BE2C (cell line): Measurements from ENCODE around the gene SLC35F5.
"Not testable (repeated sequence)": the region's sequence is repeated elsewhere in the genome, so short reads cannot be mapped to it uniquely, and the experiment has no call there.

Experiments
- DNase-seq: peaks from one replicate; pipeline ENCODE4 v3.0.0-alpha.2; 2020
- H3K27me3 ChIP-seq: fragments of 250-450 bp; sonication (Bioruptor Pico); 2 replicates; pipeline ENCODE4 v1.5.1; 2020; ENCODE audit warnings: mild to moderate bottlenecking
- H3K36me3 ChIP-seq: fragments of 250-450 bp; sonication (Bioruptor Pico); 2 replicates; pipeline ENCODE4 v1.5.1; 2020; ENCODE audit warnings: mild to moderate bottlenecking
- H3K4me1 ChIP-seq: fragments of 250-450 bp; sonication (Bioruptor Pico); 2 replicates; pipeline ENCODE4 v1.5.1; 2020
- H3K4me3 ChIP-seq: 2 replicates; pipeline ENCODE4 v1.5.1; 2011; ENCODE audit warnings: low read depth, low read length
- H3K9me3 ChIP-seq: fragments of 250-450 bp; sonication (Bioruptor Pico); 2 replicates; pipeline ENCODE4 v1.5.1; 2020
- TF ChIP-seq, protein P1 (sequence below): IDR thresholded peaks from 2 replicates; pipeline ENCODE4 v1.5.1; 2012; ENCODE audit warnings: mild to moderate bottlenecking, low read depth, low read length

The SLC35F5 gene

DNA sequence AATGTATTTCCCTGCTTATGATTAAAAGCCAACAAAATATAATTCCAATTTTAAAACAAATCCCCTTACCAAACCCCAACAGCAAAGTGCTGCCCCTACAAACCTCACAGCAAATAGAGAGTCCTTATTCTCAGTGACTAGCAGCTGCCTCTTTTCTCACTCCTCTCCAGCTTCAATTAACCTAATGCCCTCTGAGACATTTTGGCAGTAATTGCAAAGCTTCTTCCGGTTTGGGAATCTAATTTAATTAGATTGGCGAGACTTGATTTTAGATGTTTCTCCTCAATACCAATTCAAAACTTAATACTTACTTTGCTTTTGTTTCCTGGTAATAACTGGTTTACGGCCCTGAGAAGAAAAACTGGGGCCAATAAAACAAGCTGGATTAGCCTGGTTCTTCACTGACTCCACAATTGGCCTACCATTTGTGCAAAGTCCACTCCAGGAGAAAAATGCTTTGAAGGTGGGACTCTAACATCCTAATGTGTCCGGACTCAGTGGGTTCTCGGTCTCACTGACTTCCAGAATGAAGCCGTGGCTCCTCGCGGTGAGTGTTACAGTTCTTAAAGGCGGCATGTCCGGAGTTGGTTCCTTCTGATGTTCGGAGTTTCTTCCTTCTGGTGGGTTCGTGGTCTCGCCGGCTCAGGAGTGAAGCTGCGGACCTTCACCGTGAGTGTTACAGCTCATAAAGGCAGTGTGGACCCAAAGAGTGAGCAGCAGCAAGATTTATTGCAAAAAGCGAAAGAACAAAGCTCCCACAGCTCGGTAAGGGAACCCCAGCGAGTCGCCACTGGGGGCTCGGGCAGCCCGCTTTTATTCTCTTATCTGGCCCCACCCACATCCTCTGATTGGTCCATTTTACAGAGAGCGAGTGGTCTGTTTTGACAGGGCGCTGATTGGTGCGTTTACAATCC, 52.8 kb downstream of the SLC35F5 start:
- no peaks in the 10 kb centered on the region for H3K27me3 ChIP-seq
- no peak for DNase-seq
- no peak overlapping the region for H3K4me3 ChIP-seq
- H3K9me3 ChIP-seq, result no peaks in the 10 kb centered on the region
- TF ChIP-seq, protein P1, sequence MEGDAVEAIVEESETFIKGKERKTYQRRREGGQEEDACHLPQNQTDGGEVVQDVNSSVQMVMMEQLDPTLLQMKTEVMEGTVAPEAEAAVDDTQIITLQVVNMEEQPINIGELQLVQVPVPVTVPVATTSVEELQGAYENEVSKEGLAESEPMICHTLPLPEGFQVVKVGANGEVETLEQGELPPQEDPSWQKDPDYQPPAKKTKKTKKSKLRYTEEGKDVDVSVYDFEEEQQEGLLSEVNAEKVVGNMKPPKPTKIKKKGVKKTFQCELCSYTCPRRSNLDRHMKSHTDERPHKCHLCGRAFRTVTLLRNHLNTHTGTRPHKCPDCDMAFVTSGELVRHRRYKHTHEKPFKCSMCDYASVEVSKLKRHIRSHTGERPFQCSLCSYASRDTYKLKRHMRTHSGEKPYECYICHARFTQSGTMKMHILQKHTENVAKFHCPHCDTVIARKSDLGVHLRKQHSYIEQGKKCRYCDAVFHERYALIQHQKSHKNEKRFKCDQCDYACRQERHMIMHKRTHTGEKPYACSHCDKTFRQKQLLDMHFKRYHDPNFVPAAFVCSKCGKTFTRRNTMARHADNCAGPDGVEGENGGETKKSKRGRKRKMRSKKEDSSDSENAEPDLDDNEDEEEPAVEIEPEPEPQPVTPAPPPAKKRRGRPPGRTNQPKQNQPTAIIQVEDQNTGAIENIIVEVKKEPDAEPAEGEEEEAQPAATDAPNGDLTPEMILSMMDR, result no peak
- H3K36me3 ChIP-seq, result no peaks in the 10 kb centered on the region
- no peaks in the 10 kb centered on the region for H3K4me1 ChIP-seq

DNA sequence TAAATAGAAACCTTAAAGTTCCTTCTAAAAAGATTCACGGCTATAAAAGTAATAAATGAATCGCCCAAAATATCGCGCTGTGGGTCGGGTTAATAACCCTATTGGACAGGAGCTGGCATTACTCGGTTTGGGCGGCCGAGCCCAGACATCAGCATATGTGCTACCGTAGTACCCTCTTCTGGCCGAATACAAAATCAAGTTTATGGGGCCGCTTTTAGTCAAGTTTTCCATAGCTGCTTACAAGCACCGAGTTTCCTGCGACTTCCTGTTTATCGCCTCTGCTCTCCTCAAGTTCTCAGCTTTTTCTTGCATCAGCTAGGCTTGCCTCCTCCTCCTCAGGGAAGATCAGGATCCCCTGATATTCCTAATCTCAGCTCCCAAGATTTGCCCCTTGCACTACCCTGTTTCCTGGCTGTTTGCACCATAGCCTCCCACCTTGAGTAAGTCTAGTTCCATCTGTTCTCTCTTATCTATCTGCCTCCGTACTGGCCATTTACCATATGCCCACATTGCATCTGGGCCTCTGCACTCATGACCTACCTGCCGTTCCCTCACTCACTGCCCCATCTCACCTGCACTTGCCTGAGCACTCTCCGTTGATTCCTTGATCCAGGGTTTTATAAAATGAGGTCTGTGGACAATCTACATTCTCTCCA, 56.1 kb downstream of the SLC35F5 start:
- peak; percentile 9 for DNase-seq
- TF ChIP-seq, protein P1, result peak; percentile 20
- H3K27me3 ChIP-seq, result no peaks in the 10 kb centered on the region
- no peaks in the 10 kb centered on the region for H3K36me3 ChIP-seq
- H3K4me1 ChIP-seq, result no peaks in the 10 kb centered on the region
- H3K9me3 ChIP-seq, result no peaks in the 10 kb centered on the region
- H3K4me3 ChIP-seq, result no peak overlapping the region

DNA sequence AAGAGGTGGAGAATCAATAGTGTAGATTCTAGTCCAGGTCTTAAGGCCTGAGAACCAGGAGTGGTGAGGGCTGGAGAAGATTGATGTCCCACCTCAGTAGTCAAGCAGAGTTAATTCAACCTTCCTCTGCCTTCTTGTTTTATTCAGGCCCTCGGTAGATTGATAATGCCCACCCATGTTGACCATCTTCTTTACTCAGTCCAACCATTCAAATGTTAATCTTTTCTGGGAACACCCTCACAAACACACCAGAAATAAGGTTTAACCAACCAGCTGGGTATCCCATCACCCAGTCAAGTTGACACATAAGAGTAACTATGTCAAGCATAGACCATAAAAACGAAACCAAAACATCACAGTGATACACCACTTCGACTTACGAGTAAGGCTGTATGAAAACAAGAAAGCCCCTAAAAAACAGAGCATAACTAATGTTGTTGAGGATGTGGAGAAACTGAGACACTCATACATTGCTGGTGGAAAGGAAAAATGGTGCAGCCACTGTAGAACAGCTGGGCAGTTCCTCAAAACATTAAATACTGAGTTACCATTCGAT, 57.5 kb downstream of the SLC35F5 start:
- Histone ChIP-seq H3K27me3 (no peaks in the 10 kb centered on the region), H3K4me3 (no peak overlapping the region), H3K4me1 (no peaks in the 10 kb centered on the region), H3K9me3 (no peaks in the 10 kb centered on the region), H3K36me3 (no peaks in the 10 kb centered on the region)
- DNase-seq, result no peak
- TF ChIP-seq, protein P1, result no peak

DNA sequence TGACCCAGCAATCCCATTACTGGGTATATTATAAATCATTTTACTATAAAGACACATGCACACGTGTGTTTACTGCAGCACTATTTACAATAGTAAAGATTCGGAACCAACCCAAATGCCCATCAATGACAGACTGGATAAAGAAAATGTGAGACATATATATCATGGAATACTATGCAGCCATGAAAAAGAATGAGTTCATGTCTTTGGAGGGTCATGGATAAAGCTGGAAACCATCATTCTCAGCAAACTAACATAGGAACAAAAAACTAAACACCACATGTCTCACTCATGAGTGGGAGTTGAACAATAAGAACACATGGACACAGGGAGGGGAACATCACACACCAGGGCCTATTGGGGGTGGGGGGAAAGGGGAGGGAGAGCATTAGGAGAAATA, 58.2 kb downstream of the SLC35F5 start:
- not testable (repeated sequence) for H3K4me1 ChIP-seq, H3K4me3 ChIP-seq, H3K9me3 ChIP-seq, DNase-seq, H3K27me3 ChIP-seq, H3K36me3 ChIP-seq

DNA sequence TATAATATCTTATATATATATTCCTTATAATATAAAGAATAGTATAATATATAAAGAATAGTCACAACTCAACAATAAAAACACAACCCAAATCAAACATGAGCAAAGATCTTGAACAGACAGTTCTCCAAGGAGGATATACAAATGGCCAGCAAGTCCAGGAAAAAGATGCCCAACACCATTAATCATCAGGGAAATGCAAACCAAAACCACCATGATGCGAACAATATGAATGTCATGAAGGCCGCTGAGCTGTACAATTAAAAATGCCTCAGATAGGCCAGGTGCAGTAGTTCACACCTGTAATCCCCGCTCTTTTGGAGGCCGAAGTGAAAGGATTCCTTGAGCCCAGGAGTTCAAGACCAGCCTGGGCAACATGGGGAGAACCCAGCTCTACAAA, 58.9 kb downstream of the SLC35F5 start:
- Histone ChIP-seq H3K9me3 (no peaks in the 10 kb centered on the region), H3K27me3 (no peaks in the 10 kb centered on the region), H3K4me1 (no peaks in the 10 kb centered on the region), H3K4me3 (no peak overlapping the region), H3K36me3 (no peaks in the 10 kb centered on the region)
- TF ChIP-seq, protein P1, result no peak
- DNase-seq, result no peak

DNA sequence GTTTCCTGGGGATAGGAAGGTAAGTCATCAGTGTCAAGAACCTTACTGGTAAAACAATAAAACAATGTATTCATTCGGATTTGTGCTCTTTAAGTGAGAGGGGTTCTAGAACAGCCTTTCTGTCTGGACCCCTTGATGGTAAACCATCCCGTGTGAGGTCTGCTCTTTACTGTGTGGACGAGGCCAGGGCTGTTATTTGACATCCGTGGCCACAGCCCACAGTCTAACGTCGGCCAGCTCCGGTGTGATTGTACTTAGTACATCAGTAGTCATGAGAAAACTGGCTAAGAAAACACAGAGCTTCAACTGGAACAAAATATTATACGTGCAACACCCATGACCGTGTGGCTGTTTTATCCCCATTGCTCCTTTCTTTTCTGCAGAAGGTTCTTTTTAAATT, 62.0 kb downstream of the SLC35F5 start:
- no peak for DNase-seq
- Histone ChIP-seq H3K4me3 (no peak overlapping the region), H3K4me1 (no peaks in the 10 kb centered on the region), H3K36me3 (no peaks in the 10 kb centered on the region), H3K27me3 (no peaks in the 10 kb centered on the region), H3K9me3 (no peaks in the 10 kb centered on the region)
- TF ChIP-seq, protein P1, result no peak
